HG03439 (cell line): ENCODE measurements around the gene TTPAL.

Source experiments
- ATAC-seq: cut with Tn5 transposase; IDR thresholded peaks from one replicate; pipeline ENCODE4 v1.9.1; 2021; ENCODE audit warnings: mild to moderate bottlenecking, moderate library complexity; ENCODE audit not compliant: unreplicated experiment

TTPAL gene

DNA sequence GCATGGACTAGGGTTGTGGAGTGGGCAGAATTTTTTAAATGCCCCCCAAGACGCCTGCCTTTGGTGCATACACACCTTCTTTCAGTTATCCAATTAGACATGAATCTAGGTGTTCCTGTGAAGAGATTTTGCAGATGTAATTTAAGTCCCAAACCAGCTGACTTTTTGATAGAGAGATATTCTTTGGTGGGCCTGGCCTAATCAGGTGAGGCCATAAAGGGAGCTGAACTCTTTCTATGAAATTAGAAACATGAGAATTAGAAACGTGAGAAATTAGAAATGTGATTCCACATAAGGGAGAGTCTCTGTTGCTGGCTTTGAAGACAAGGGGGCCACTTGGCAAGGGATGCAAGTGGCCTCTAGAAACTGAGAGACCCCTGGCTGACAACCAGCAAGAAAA is 36.4 kb upstream of the TTPAL start:
- no peak for ATAC-seq

DNA sequence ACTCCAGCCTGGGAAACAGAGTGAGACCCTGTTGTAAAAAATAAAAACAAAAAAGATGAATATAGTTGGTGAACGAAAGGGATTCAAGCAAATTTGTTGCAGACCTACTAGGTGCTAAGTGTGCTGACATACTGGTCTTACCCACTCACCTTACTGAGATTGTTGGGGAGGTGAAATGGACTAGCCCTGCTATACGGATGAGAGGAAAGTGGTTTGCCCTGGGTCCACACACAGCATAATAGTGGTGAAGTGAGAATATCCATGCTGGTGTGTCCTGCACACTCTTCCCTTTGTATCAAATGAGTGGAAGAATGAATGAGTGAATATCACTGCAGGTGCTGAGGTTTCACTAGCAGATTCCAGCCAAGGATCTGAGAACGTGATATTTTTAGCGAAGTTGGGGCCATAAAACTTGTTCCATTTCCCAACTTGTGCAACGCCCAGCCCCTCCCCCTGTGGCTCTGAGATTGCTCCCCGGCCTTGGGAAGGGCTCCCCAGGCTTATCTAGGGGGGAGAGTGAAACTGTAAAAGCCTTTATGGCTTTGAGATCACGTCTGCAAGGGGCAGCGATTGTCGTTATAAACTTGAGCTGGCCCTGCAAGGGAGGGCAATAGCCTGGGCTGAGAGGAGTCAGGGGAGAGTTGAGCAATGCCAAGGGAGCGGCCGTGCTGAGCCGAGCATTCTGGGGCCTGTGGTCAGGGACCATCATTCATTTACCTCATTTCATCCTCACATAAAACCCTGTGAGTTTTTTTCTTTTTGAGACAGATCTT is 33.2 kb upstream of the TTPAL start:
- ATAC-seq = no peak

DNA sequence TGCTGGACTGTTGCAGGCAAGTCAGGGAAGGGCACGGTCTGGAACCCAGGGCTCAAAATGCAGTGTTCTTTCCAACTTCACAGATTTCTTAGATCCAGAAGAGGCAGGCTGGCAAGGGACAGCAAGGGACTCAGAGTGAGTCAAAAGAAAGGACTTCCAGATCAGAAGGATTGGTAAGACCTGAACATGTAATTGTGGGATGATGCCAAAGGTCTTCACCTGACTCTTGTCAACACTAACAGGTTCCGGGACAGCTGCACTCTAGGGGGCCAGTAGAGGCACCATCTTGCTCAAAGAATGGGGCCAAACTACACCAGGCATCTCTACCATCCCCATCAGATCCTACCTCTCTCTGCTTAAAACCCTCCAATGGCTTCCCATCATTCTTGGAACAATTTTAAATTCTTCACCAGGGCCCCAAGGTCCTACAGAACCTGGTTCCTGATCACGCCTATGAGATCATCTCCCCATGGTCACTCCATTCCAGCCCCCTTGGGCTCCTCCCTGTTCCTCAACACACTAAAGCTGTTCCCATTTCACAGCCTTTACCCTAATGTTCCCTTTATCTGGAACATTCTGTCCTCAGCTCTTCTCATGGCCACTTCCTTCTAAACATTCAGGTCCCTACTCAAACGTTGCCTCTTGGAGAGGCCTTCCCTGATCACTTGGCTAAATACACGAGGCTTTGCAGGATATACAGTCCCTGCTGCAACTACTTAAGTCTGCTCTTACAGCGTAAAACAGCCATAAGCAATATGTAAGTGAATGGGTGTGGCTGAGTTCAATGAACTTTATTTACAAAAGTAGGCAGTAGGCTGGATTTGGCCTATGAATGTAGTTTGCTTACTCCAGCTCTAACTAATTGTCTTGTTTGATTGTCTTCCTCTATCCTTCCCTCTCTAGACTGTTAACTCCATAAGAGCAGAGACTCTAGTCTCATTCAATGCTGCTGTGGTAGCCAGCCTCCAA is 29.6 kb upstream of the TTPAL start:
- no peak for ATAC-seq

DNA sequence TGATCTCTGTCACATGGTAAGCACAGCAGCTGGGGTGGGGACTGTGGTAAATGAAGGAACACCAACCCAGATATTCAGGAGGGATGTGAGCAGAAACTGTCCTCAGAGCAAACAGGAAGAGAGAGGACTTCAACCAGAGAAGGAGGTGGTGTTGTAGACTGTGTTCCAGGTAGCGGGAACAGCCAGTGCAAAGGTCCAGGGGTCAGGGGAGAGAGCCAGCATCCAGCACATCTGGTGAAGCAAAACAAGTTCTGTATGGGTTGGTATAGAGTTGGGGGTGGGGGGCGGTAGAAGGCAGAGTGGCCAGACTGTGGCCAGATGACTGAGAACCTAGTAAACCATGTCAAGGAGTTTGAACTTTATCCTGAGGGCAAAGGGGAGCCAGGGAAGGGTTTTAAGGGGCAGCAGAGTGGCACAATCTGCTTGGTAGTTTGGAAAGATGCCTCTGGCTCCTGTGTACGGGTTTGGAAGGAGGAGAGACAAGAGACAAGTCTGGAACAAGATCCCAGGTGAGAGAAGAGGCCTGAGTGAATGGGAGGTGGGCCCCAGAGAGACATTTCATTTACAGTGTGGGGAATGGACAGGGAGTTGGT is 27.8 kb upstream of the TTPAL start:
- ATAC-seq = no peak

DNA sequence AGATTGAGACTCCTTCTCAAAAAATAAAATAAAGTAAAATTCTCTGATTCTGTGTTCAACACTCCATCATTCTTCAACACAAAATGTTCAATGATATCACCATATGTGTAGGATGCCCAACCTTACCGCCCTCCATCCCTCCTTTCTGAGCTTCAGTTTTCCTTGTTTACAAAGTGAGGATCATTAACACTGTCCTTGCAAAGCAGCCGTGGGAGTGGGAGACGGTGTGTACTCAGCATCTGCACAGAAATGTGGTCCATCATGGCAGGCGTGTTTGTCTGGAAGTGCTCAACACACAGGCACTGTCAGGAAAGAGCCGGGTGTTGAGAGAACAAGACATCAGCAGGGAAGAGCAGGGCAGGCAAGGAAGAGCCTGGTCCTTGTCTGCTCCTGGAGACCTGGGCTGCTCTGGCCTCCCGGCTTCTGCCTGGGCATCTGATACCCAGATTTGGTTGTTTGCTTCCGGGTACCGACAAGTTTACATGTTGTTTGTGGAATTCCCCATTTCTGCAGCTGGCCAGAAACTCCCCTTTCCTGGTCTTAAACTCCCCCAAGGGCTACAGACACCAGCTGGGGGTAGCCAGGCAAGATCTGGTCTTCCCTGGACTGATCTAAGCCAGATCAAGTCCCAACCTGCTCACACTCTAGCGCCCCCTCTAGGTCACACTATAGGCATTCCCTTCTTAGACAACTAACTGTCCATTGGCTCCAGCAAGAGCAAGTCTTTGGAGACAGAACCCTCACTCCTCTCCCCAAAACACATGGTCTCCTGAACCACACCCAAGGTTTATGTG is 26.7 kb upstream of the TTPAL start:
- no peak for ATAC-seq

DNA sequence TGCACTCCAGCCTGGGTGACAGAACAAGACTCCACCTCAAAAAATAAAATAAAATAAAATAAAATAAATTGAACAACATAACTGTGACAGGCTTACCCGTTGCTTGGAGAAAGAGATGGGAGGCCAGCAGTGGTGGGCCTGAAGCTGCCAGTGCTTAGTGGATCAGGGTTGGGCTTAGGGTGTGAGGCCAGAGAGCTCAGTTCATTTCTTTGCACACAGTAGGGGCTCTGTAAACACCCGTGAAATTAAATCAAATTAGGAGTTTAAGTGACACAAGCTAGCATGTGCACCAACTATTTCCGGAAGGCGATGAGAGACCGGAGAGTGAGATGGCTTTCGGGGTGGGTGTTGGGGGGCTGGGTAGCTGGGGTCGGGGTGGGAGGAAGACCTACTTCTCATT is 25.8 kb upstream of the TTPAL start:
- ATAC-seq = no peak

DNA sequence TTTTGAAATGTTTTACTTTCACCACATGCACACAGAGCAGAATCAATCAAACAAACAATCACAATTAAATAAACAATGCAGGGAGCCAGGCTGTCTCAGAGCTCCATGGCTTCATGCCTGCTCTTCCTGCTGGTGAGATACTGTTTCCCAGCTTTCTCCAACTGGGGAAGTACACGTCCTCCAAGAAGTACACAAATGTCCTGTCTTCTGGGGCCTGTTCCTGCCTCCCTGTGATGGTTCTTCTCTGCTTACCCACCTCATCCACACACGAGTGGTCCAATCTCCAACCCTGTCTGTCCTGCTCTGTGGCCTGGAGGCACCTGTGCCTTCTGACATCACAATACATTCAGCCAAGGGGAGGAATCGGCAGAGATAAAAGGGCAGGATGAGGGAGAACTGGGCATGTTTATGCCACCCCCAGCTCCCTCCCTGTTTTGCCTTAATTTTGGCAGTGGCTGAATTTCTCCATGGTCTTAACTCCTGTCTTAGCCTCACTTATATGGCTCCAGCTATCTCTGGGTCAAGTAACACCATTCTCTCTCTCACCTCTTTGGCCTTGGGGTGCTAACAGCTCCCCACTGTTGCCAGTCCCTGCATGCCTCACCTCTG is 25.3 kb upstream of the TTPAL start:
- no peak for ATAC-seq

DNA sequence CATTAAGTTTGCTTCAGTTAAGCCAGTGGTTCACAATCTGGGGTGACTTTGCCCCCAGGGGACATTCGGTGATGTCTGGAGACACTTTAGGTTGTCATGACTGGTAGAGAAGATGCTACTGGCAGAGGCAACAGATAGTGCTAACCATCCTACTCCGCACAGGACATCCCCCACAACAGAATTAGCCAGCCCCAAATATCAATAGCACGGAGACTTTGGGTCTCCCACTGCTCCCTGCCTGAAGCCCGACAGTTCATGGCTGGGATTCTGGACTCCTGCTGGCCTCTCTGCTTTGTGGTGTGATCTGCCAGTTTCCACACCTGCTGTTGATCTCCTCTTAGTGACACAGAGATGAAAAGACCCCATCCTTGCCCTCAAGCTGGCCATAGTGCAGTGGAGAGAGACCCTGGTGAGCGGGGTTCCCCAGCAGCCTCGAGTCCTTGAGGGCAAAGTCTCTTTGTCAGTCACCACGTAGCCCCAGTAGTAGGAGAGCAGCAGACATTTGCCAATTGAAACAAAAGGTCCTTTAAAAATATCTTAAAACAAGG is 24.7 kb upstream of the TTPAL start:
- no peak for ATAC-seq

DNA sequence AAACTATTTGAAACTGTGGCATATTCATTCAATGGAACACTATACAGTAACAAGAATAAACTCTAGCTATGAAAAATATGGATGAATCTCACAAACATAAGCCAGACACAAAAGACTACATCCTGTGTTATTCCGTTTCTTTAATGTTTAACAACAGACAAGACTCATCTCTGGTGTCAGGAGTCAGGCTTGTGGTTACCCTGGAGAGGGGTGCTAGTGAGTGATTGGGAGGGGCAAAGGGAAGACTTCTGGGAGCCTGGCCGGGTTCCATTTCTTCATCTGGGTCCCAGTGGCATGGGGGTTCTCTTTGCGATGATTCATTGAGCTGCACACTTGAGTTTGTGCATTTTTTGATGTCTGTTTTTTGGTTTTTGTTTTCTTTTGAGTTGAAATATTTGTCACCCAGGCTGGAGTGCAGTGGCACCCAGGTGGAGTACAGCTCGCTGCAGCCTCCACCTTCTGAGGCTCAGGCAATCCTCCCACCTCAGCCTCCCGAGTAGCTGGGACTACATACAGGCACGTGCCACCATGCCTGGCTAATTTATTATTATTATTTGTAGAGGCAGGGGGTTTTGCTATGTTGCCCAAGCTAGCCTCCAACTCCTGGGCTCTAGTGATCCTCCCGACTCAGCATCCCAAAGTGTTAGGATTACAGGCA is 21.2 kb upstream of the TTPAL start:
- ATAC-seq = no peak

DNA sequence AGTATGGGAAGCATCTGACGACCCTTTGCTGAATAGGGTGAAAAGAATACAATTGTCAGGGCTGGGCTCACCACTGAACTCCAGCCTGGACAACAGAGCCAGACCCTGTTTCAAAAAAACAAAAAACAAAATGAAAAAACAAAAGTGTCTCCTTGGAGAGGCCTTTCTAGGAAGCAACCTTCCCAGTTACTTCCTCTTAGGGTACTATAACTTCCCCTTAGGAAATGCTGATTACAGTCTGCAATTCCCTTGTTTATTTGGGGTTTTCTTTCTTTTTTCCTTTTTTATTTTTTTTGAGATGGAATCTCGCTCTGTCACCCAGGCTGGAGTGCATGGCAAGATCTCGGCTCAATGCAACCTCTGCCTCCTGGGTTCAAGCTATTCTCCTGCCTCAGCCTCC is 20.5 kb upstream of the TTPAL start:
- no peak for ATAC-seq

DNA sequence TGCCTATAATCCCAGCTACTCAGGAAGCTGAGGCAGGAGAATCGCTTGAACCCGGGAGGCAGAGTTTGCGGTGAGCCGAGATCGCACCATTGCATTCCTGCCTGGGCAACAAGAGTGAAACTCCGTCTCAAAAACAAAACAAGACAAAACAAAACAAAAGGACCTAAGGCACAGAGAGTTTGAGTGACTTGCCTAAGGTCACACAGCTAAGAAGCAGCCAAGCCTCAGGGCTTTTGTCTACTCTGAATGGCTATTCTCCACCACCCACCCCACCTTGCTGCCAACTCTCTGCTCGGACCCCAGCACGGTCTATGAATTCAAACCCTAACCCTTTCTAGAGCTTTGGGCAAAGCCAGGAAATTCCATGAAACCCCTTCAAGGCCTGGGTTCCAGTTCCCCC is 19.1 kb upstream of the TTPAL start:
- no peak for ATAC-seq

DNA sequence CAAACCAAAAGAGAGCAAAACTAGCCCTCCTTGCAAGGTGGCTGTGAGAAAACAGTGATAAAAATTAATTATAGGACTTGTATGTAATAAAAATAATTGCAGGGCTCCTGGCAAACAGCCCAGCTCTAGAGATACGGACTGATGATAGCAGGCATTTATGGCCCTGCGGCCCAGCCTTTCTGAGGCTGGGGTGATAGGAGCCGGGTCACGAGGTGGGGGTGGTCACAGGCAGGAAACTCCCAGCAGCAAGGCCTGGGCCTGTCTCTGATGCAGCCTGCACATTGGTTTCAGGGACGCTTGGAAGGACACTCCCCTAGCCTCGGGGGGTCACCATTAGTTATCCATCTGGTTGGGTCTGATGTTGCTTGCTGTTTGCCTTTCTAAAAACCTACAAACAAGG is 18.7 kb upstream of the TTPAL start:
- no peak for ATAC-seq

DNA sequence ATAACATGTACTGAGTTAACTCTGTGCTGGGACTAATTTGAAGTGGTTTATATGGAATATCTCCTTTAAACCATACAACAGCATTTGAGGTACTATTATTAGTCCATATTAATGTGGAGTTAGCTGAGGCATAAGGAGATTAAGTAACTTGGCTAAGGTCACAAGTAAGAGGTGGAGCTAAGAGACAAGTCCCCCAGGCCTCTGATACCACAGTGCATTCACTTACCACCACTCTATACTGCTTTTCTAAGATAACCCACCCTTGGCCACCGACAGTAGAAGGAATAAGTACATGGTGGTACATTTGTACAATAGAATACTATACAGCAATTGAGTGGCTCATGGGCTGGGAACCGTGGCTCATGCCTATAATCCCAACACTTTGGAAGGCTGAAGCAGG is 16.4 kb upstream of the TTPAL start:
- no peak for ATAC-seq

DNA sequence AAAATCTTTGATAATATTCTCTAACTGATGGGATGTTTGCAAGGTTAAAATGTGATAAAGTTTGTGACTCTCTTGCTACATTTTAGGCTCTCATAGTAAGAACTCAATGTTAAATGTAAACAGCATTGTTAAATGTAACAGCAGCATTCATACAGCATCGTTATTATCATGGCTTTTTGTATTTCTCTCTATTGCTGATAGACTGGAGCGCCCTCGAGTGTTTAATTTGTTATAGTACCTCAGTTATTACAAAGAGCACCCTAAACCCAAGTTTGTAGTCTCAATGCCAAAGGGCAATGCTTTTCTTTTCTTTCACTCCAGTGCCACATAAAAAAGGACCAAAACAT is 14.9 kb upstream of the TTPAL start:
- no peak for ATAC-seq

DNA sequence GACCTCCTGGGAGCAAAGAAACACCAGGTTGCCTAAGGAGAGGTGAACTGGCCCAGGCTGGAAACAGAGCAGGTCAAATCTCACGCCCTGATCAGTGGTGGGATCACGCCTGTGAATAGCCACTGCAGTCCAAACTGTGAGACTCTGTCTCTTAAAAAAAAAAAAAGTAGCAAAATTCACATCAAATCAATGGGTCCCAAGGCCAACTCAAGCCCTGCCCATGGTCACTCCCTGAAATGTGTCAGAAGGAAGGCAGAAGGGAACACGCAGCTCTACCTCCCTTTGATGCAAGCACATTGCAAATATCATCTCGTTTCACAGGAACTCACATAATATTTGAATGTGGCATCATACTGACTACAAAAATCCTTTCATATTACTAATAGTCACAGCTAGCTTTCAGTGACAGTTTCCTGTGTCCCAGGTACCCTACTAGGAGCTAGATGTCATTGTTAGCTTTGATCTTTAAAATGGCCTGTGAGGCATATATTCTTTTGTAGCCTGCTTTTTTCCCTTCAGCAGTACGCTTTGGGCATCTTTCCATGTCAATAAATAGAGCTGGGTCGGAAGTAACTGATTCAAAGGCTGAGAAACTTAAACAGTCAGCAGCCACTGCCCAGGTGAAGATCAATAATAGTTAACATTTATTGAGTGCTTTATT is 14.4 kb upstream of the TTPAL start:
- ATAC-seq = no peak

DNA sequence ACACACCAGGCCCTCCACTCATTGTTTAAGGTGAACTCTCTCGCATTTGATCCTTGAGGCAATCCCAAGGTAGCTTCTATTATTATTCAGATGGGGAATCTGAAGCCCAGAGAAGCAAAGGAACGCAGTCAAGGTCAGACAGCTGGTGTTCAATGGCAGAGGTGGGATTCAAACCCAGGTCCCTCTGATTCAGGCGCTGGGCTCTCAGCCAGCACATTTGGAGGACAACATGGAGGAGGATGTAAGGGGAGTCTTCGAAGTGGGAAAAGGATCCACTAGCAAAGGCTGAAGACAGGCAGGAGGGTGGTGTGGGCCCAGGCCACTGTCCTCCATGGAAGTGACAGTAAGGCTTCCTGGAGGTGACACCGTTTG is 13.9 kb upstream of the TTPAL start:
- no peak for ATAC-seq

DNA sequence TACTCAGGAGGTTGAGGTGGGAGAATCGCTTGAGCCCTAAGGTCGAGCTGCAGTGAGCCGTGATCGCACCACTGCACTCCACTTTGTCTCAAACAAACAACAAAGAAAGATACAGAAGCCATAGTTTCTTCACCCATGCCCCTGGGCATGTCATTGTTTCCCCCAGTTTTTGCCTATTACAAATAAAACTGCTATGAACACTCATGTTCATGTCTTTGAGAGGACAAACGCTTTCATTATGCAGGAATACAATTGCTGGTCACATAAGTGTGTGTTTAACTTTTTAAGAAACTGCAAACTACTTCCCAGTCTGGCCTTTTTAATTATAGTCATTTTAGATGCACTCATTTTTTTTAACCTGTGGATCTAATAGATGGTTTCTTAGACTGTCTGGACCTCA is 12.2 kb upstream of the TTPAL start:
- ATAC-seq = no peak

DNA sequence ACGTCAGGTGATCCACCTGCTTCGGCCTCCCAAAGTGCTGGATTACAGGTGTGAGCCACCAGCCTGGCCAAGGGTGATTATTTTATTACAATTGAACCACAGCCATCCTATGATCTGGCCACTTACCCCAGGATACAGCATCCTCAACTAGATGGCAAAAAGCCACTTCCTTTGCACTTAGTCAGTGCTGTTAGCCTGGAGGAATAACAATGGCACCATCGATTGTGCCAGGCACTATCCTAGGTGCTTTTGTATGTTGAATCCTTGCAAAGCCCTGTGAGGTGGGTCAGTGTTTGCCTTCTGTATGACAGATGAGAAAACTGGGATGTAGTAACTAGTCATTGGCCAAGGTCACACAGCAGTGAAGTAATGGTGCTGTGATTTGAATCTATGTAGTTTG is 11.2 kb upstream of the TTPAL start:
- no peak for ATAC-seq

DNA sequence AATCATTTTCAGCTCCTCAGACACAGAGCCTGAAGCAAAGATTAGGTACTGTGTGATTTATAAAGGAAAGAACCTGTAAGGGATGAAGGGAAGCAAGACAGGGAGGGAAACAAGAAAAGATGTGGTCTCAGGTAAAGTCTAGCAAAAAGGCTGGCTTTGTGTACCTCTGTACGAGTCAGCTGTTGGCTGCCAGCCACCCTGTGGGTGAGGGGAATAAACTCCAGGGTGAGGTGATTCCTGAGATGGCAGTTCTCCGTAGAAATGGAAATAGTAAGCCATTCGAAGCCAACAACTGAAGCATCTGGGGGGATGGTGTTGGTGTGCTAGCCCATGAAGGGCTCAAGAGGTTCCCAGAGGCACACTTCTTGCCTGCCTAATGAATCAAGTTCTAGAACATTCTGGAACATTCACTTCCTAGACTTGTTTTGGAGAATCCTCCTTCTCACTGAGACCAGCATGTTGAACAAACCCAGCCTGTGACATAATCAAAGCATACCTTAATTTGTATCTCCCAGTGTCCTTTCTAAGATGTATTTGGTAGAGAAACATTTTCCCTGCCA is 10.6 kb upstream of the TTPAL start:
- ATAC-seq = no peak
